ENCODE data around the gene MICU1.

Gene MICU1

GRCh38 chr10:72645263-72645858, 19.5 kb upstream of the MICU1 start:
- TF ChIP-seq, protein P1, sequence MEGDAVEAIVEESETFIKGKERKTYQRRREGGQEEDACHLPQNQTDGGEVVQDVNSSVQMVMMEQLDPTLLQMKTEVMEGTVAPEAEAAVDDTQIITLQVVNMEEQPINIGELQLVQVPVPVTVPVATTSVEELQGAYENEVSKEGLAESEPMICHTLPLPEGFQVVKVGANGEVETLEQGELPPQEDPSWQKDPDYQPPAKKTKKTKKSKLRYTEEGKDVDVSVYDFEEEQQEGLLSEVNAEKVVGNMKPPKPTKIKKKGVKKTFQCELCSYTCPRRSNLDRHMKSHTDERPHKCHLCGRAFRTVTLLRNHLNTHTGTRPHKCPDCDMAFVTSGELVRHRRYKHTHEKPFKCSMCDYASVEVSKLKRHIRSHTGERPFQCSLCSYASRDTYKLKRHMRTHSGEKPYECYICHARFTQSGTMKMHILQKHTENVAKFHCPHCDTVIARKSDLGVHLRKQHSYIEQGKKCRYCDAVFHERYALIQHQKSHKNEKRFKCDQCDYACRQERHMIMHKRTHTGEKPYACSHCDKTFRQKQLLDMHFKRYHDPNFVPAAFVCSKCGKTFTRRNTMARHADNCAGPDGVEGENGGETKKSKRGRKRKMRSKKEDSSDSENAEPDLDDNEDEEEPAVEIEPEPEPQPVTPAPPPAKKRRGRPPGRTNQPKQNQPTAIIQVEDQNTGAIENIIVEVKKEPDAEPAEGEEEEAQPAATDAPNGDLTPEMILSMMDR (IDR thresholded peaks at IDR 0.05; ENCODE audit: poor library complexity, severe bottlenecking), result no peak
- no peak for ATAC-seq (ENCODE audit: low read depth)
- Histone ChIP-seq H3K4me3 (ENCODE audit: severe bottlenecking) (no peak overlapping the region), H3K36me3 (ENCODE audit: low read depth) (no peaks in the 10 kb centered on the region), H3K9me3 (ENCODE audit: severe bottlenecking) (no peaks in the 10 kb centered on the region), H3K27me3 (ENCODE audit: insufficient read depth, poor library complexity, severe bottlenecking) (no peaks in the 10 kb centered on the region), H3K27ac (ENCODE audit: poor library complexity, severe bottlenecking) (no peak overlapping the region), H3K4me1 (ENCODE audit: insufficient read depth, poor library complexity, severe bottlenecking) (peaks cover 3% of the 10 kb centered on the region)
- DNase-seq (ENCODE audit: low spot score), result no peak

GRCh38 chr10:72642318-72642717, 16.4 kb upstream of the MICU1 start:
- ATAC-seq (ENCODE audit: low read depth), result no peak
- H3K9me3 ChIP-seq (ENCODE audit: severe bottlenecking), result no peaks in the 10 kb centered on the region
- no peak overlapping the region for H3K27ac ChIP-seq (ENCODE audit: poor library complexity, severe bottlenecking)
- H3K36me3 ChIP-seq (ENCODE audit: low read depth), result no peaks in the 10 kb centered on the region
- TF ChIP-seq, protein P1 (IDR thresholded peaks at IDR 0.05; ENCODE audit: poor library complexity, severe bottlenecking), result no peak
- no peaks in the 10 kb centered on the region for H3K4me1 ChIP-seq (ENCODE audit: insufficient read depth, poor library complexity, severe bottlenecking)
- DNase-seq (ENCODE audit: low spot score), result no peak
- no peak overlapping the region for H3K4me3 ChIP-seq (ENCODE audit: severe bottlenecking)
- H3K27me3 ChIP-seq (ENCODE audit: insufficient read depth, poor library complexity, severe bottlenecking), result no peaks in the 10 kb centered on the region

DNA sequence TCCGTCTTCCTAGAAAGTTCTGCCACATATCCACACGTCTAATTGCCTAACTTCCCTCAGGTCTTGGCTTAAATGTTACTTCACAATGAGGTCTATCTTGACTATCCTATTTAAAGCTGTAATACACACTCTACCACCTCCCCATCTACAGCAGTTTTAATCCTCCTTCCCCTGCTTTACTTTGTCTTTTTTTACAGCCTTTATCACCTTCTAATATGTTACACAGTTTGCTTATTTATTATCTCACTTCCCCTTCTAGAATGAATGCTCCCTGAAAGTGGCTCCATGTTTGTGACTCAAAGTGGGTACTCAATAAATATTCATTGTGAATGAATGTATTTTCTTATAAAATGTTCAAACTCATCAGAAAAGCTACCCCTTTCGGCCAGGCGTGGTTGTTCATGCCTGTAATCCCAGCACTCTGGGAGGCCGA, 13.6 kb upstream of the MICU1 start:
- ATAC-seq (ENCODE audit: low read depth), result no peak
- Histone ChIP-seq H3K36me3 (ENCODE audit: low read depth) (no peaks in the 10 kb centered on the region), H3K4me3 (ENCODE audit: severe bottlenecking) (no peak overlapping the region), H3K27me3 (ENCODE audit: insufficient read depth, poor library complexity, severe bottlenecking) (no peaks in the 10 kb centered on the region), H3K27ac (ENCODE audit: poor library complexity, severe bottlenecking) (no peak overlapping the region), H3K4me1 (ENCODE audit: insufficient read depth, poor library complexity, severe bottlenecking) (no peaks in the 10 kb centered on the region), H3K9me3 (ENCODE audit: severe bottlenecking) (no peaks in the 10 kb centered on the region)
- no peak for DNase-seq (ENCODE audit: low spot score)
- TF ChIP-seq, protein P1 (IDR thresholded peaks at IDR 0.05; ENCODE audit: poor library complexity, severe bottlenecking), result no peak

DNA sequence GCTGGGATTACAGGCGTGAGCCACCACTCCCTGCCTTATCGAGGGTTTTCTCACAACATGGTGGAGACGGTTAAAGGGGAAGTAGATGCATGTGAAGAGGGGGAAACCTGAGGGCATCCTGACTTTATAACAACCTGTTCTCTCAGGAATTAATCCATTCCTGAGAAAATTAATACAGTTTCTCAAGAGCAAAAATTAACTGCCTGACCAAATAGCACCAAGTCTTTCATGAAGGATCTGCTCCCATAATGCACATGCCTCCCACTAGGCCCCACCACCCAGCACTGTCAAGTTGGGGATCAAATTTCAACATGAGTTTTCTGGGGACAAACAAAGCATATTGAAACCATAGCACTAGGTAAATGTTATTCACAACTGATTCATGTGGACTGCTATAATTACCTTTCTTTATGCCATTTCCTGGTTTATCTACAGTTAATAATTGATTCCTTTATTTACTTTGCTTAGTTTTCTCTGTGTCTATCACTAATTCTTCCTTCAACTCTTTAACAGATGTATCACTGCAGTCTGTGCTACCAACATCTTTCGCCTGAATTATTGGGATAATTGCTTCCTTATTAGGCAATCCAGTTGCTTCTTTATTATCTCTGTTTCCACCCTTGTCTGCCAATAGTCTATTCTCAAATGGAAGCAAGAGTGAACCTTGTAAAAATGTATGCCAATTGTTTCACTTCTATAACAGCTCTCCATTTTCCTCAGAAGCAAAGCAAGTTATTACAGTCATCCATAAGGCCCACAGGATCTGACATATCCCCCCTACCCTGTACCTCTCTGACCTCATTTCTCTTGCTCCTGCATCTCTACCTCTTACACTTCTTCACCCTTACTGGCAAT, 12.9 kb upstream of the MICU1 start:
- no peaks in the 10 kb centered on the region for H3K4me1 ChIP-seq (ENCODE audit: insufficient read depth, poor library complexity, severe bottlenecking)
- no peak overlapping the region for H3K4me3 ChIP-seq (ENCODE audit: severe bottlenecking)
- TF ChIP-seq, protein P1 (IDR thresholded peaks at IDR 0.05; ENCODE audit: poor library complexity, severe bottlenecking), result no peak
- H3K36me3 ChIP-seq (ENCODE audit: low read depth), result no peaks in the 10 kb centered on the region
- ATAC-seq (ENCODE audit: low read depth) (no peak), DNase-seq (ENCODE audit: low spot score) (no peak)
- H3K27me3 ChIP-seq (ENCODE audit: insufficient read depth, poor library complexity, severe bottlenecking), result no peaks in the 10 kb centered on the region
- H3K9me3 ChIP-seq (ENCODE audit: severe bottlenecking), result no peaks in the 10 kb centered on the region
- no peak overlapping the region for H3K27ac ChIP-seq (ENCODE audit: poor library complexity, severe bottlenecking)
